ENCODE results near the gene INHA.
A peak's percentile ranks its signal among the peaks of the same experiment; 100 is the strongest.

Gene INHA

DNA sequence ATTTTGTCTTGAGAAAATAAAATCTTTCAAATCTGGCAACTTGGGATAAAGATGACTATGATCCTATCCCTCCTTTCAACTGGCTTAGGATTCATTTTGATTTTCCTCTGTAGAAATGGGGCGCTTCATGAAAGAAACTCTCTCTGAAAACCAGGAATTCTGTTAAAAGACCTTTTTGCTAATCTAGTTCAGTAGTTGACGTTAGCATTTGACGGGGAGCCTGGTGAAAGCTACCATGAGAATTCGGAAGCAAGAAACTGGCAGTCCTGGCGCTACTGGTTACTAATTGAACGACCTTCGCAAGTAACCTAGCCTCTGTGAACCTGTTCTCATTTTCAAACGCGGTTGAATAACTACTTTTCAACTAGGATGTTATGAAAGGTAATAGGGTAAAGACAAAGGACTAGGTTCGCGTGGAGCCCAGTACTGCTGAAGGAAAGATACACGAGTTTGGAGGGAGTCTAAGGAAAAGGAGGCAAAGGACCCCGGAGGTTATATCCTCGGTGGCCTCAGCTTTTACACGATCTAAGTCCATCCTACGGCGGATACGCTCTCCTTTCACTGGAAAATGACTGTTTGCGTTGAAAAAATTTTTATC, 24.9 kb downstream of the INHA start:
- Histone ChIP-seq H3K9me3 (ENCODE audit: control insufficient read depth, low read length) (no peaks in the 10 kb centered on the region), H3K27ac (ENCODE audit: insufficient read depth, low read depth, low read length, poor library complexity, severe bottlenecking) (peak overlapping the region; percentile 93), H3K36me3 (ENCODE audit: control insufficient read depth, insufficient read depth, low read length) (no peaks in the 10 kb centered on the region), H3K4me1 (ENCODE audit: control insufficient read depth, insufficient read depth, low read length) (no peaks in the 10 kb centered on the region), H3K27me3 (ENCODE audit: control insufficient read depth, insufficient read depth, low read length, poor library complexity, severe bottlenecking) (no peaks in the 10 kb centered on the region), H3K4me3 (ENCODE audit: insufficient read depth, low read depth, low read length) (peak overlapping the region; percentile 86)
- 12 to 13% methylated on average over 19 of the region's 19 CpGs for WGBS, 2 experiments

- 0 to 1% methylated on average over 57 of the region's 57 CpGs for WGBS, 2 experiments
- H3K4me3 ChIP-seq (ENCODE audit: insufficient read depth, low read depth, low read length) = peak within 1 kb of the TSS; percentile 86
- no peaks in the 10 kb centered on the region for H3K36me3 ChIP-seq (ENCODE audit: control insufficient read depth, insufficient read depth, low read length)
- peak within 1 kb of the TSS; percentile 93 for H3K27ac ChIP-seq (ENCODE audit: insufficient read depth, low read depth, low read length, poor library complexity, severe bottlenecking)
- H3K27me3 ChIP-seq (ENCODE audit: control insufficient read depth, insufficient read depth, low read length, poor library complexity, severe bottlenecking) = no peaks in the 10 kb centered on the region
- no peaks in the 10 kb centered on the region for H3K9me3 ChIP-seq (ENCODE audit: control insufficient read depth, low read length)
- H3K4me1 ChIP-seq (ENCODE audit: control insufficient read depth, insufficient read depth, low read length) = no peaks in the 10 kb centered on the region
Observed at GRCh38 chr2:219597552-219598307, 25.6 kb downstream of the INHA start, which contains the start of gene STK11IP. STK11IP (plus strand) TSS chr2:219597857; CDS start chr2:219598120, 263 bp downstream.

GRCh38 chr2:219598308-219599078, 26.4 kb downstream of the INHA start:
- Histone ChIP-seq H3K36me3 (ENCODE audit: control insufficient read depth, insufficient read depth, low read length) (no peaks in the 10 kb centered on the region), H3K27me3 (ENCODE audit: control insufficient read depth, insufficient read depth, low read length, poor library complexity, severe bottlenecking) (no peaks in the 10 kb centered on the region), H3K9me3 (ENCODE audit: control insufficient read depth, low read length) (no peaks in the 10 kb centered on the region), H3K4me3 (ENCODE audit: insufficient read depth, low read depth, low read length) (peak overlapping the region; percentile 86), H3K27ac (ENCODE audit: insufficient read depth, low read depth, low read length, poor library complexity, severe bottlenecking) (no peak overlapping the region), H3K4me1 (ENCODE audit: control insufficient read depth, insufficient read depth, low read length) (no peaks in the 10 kb centered on the region)
- WGBS, 2 experiments = 35 to 42% methylated on average over 9 of the region's 9 CpGs

DNA sequence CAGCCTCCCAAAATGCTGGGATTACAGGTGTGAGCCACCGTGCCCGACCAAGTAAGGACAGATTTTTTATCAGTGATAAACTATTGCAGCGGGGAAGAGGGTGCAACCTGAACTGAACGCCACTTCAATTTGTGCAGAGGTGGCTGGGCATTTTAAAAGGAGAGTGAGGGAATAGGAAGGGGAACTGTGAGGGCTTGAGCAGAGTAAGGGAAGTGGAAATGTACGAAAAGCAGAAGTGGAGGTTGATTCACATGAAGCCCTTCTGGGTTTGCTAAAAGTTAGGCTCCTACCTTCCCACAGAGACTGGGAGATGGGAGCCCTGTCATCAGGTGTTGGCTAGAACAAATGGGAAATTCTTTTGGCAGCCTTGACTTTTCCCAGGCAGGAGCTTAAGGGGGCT, 31.7 kb downstream of the INHA start:
- H3K4me1 ChIP-seq (ENCODE audit: control insufficient read depth, insufficient read depth, low read length) = no peaks in the 10 kb centered on the region
- WGBS, 2 experiments = 95 to 96% methylated on average over 5 of the region's 5 CpGs
- H3K9me3 ChIP-seq (ENCODE audit: control insufficient read depth, low read length) = no peaks in the 10 kb centered on the region
- H3K27me3 ChIP-seq (ENCODE audit: control insufficient read depth, insufficient read depth, low read length, poor library complexity, severe bottlenecking) = no peaks in the 10 kb centered on the region
- H3K27ac ChIP-seq (ENCODE audit: insufficient read depth, low read depth, low read length, poor library complexity, severe bottlenecking) = no peak overlapping the region
- H3K36me3 ChIP-seq (ENCODE audit: control insufficient read depth, insufficient read depth, low read length) = no peaks in the 10 kb centered on the region
- no peak overlapping the region for H3K4me3 ChIP-seq (ENCODE audit: insufficient read depth, low read depth, low read length)

DNA sequence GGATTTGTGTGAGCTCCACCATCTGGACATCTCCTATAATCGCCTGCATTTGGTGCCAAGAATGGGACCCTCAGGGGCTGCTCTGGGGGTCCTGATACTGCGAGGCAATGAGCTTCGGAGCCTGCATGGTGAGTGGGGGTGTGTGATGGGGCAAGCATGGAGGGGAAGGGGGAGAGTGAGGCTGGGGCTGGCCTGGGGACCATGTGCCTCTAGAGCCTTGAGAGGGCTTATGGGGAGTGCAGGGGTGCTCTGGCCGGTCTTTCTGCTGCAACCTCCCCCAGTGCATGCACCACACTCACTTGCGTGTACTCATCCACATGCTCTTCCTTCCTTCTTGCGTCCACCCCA, 33.5 kb downstream of the INHA start:
- 92 to 94% methylated on average over 6 of the region's 6 CpGs for WGBS, 2 experiments
- H3K36me3 ChIP-seq (ENCODE audit: control insufficient read depth, insufficient read depth, low read length) = no peaks in the 10 kb centered on the region
- no peaks in the 10 kb centered on the region for H3K27me3 ChIP-seq (ENCODE audit: control insufficient read depth, insufficient read depth, low read length, poor library complexity, severe bottlenecking)
- no peaks in the 10 kb centered on the region for H3K4me1 ChIP-seq (ENCODE audit: control insufficient read depth, insufficient read depth, low read length)
- no peak overlapping the region for H3K27ac ChIP-seq (ENCODE audit: insufficient read depth, low read depth, low read length, poor library complexity, severe bottlenecking)
- H3K4me3 ChIP-seq (ENCODE audit: insufficient read depth, low read depth, low read length) = no peak overlapping the region
- no peaks in the 10 kb centered on the region for H3K9me3 ChIP-seq (ENCODE audit: control insufficient read depth, low read length)

DNA sequence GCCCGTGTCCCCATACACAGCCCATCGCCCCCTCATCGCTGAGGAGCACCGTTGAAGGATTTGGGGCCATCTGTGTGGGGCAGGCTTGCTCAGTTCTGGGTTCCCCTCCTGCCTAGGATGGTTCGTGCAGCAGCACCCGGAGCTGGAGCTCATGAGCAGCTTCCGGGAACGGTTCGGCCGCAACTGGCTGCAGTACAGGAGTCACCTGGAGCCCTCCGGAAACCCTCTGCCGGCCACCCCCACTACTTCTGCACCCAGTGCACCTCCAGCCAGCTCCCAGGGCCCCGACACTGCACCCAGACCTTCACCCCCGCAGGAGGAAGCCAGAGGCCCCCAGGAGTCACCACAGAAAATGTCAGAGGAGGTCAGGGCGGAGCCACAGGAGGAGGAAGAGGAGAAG, 35.8 kb downstream of the INHA start:
- Histone ChIP-seq H3K9me3 (ENCODE audit: control insufficient read depth, low read length) (no peaks in the 10 kb centered on the region), H3K27me3 (ENCODE audit: control insufficient read depth, insufficient read depth, low read length, poor library complexity, severe bottlenecking) (no peaks in the 10 kb centered on the region), H3K27ac (ENCODE audit: insufficient read depth, low read depth, low read length, poor library complexity, severe bottlenecking) (no peak overlapping the region), H3K4me1 (ENCODE audit: control insufficient read depth, insufficient read depth, low read length) (no peaks in the 10 kb centered on the region), H3K4me3 (ENCODE audit: insufficient read depth, low read depth, low read length) (no peak overlapping the region), H3K36me3 (ENCODE audit: control insufficient read depth, insufficient read depth, low read length) (no peaks in the 10 kb centered on the region)
- WGBS, 2 experiments = 93 to 98% methylated on average over 15 of the region's 15 CpGs

DNA sequence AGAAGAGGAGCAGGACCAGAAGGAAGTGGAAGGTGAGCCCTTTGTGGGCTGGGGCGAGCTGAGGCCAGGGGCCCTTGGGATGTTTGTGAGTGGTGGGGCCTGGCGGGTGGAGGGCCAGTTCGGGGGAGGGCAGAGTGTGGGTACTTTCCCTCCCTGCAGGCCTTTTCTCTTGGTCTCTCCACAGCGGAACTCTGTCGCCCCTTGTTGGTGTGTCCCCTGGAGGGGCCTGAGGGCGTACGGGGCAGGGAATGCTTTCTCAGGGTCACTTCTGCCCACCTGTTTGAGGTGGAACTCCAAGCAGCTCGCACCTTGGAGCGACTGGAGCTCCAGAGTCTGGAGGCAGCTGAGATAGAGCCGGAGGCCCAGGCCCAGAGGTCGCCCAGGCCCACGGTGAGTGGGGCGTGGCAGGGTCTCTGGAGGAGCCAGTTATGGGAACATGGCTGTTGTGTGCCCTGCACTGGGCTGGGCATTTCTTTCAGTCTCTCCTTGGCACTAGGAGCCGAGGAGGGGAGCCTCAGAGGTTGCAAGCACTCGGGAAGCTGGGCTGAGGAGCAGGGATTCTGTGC, 36.4 kb downstream of the INHA start:
- Histone ChIP-seq H3K27ac (ENCODE audit: insufficient read depth, low read depth, low read length, poor library complexity, severe bottlenecking) (no peak overlapping the region), H3K27me3 (ENCODE audit: control insufficient read depth, insufficient read depth, low read length, poor library complexity, severe bottlenecking) (no peaks in the 10 kb centered on the region), H3K9me3 (ENCODE audit: control insufficient read depth, low read length) (no peaks in the 10 kb centered on the region), H3K4me1 (ENCODE audit: control insufficient read depth, insufficient read depth, low read length) (no peaks in the 10 kb centered on the region), H3K4me3 (ENCODE audit: insufficient read depth, low read depth, low read length) (no peak overlapping the region), H3K36me3 (ENCODE audit: control insufficient read depth, insufficient read depth, low read length) (no peaks in the 10 kb centered on the region)
- WGBS, 2 experiments = 86 to 88% methylated on average over 15 of the region's 15 CpGs

- Histone ChIP-seq H3K4me1 (ENCODE audit: control insufficient read depth, insufficient read depth, low read length) (no peaks in the 10 kb centered on the region), H3K27me3 (ENCODE audit: control insufficient read depth, insufficient read depth, low read length, poor library complexity, severe bottlenecking) (no peaks in the 10 kb centered on the region), H3K9me3 (ENCODE audit: control insufficient read depth, low read length) (no peaks in the 10 kb centered on the region), H3K36me3 (ENCODE audit: control insufficient read depth, insufficient read depth, low read length) (no peaks in the 10 kb centered on the region), H3K27ac (ENCODE audit: insufficient read depth, low read depth, low read length, poor library complexity, severe bottlenecking) (no peak overlapping the region), H3K4me3 (ENCODE audit: insufficient read depth, low read depth, low read length) (no peak overlapping the region)
- 91 to 94% methylated on average over 13 of the region's 13 CpGs for WGBS, 2 experiments
Observed at GRCh38 chr2:219609149-219609750, 37.1 kb downstream of the INHA start.

GRCh38 chr2:219611306-219611705, 39.2 kb downstream of the INHA start:
- no peak overlapping the region for H3K27ac ChIP-seq (ENCODE audit: insufficient read depth, low read depth, low read length, poor library complexity, severe bottlenecking)
- no peaks in the 10 kb centered on the region for H3K9me3 ChIP-seq (ENCODE audit: control insufficient read depth, low read length)
- H3K36me3 ChIP-seq (ENCODE audit: control insufficient read depth, insufficient read depth, low read length) = no peaks in the 10 kb centered on the region
- H3K4me1 ChIP-seq (ENCODE audit: control insufficient read depth, insufficient read depth, low read length) = no peaks in the 10 kb centered on the region
- no peaks in the 10 kb centered on the region for H3K27me3 ChIP-seq (ENCODE audit: control insufficient read depth, insufficient read depth, low read length, poor library complexity, severe bottlenecking)
- H3K4me3 ChIP-seq (ENCODE audit: insufficient read depth, low read depth, low read length) = no peak overlapping the region
- WGBS, 2 experiments = 93 to 97% methylated on average over 9 of the region's 9 CpGs
